ACC112 (cell line): Measurements from ENCODE around the gene PPP1CB.

Experiments
- H2AFZ ChIP-seq: fragments of 200-600 bp; sonication (generic); one replicate; pipeline ENCODE4 v1.6.0; 2017; ENCODE audit warnings: antibody characterized with exemption, low read length; ENCODE audit not compliant: unreplicated experiment
- H3K27ac ChIP-seq: fragments of 200-600 bp; sonication (generic); 2 replicates; pipeline ENCODE4 v1.5.1; 2014; ENCODE audit warnings: low read depth, mild to moderate bottlenecking, antibody characterized with exemption, low read length, moderate library complexity
- H3K27me3 ChIP-seq: fragments of 200-600 bp; sonication (generic); 2 replicates; pipeline ENCODE4 v1.6.1; 2014; ENCODE audit warnings: mild to moderate bottlenecking, antibody characterized with exemption, low read length, moderate library complexity, mixed read lengths; ENCODE audit not compliant: insufficient read depth
- H3K36me3 ChIP-seq: fragments of 200-600 bp; sonication (generic); 2 replicates; pipeline ENCODE4 v1.6.1; 2016; ENCODE audit warnings: mild to moderate bottlenecking, antibody characterized with exemption, low read length, moderate library complexity, mixed read lengths; ENCODE audit not compliant: insufficient read depth
- H3K4me1 ChIP-seq: fragments of 200-600 bp; sonication (generic); one replicate; pipeline ENCODE4 v1.6.1; 2016; ENCODE audit warnings: low read length, mixed read lengths; ENCODE audit not compliant: insufficient read depth, unreplicated experiment, control insufficient read depth
- H3K4me3 ChIP-seq: fragments of 200-600 bp; sonication (generic); 2 replicates; pipeline ENCODE4 v1.5.1; 2014; ENCODE audit warnings: mild to moderate bottlenecking, low read depth, low read length
- H3K79me2 ChIP-seq: fragments of 200-600 bp; sonication (generic); one replicate; pipeline ENCODE4 v1.6.0; 2016; ENCODE audit warnings: low read length; ENCODE audit not compliant: control insufficient read depth, unreplicated experiment, insufficient read depth

The PPP1CB gene

DNA sequence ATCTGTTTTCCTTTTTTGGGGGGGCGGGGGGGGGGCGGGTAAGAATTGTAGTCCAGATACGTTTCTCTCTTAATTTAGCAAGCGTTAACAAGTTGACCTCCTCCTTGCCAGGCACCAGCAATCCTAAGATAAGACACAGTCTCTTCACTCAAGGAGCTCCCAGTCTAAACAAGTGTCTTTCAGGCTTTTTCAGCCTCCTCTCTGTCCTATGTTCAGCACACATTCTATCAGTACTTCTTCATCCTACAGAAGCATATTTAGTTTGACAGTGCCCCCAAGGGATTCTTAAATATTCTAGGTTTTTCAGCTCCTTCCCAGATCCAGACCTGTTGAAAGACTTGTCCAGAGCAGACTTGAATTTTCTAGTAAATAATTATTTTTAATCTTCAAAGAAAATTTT is 2.7 kb downstream of the PPP1CB start:
- peaks cover 77% of the 10 kb centered on the region for H3K79me2 ChIP-seq
- no peaks in the 10 kb centered on the region for H3K27me3 ChIP-seq
- no peaks in the 10 kb centered on the region for H3K36me3 ChIP-seq
- H3K4me3 ChIP-seq: peak overlapping the region; percentile 99
- no peak overlapping the region for H2AFZ ChIP-seq
- peaks cover 57% of the 10 kb centered on the region for H3K4me1 ChIP-seq
- H3K27ac ChIP-seq: no peak overlapping the region

DNA sequence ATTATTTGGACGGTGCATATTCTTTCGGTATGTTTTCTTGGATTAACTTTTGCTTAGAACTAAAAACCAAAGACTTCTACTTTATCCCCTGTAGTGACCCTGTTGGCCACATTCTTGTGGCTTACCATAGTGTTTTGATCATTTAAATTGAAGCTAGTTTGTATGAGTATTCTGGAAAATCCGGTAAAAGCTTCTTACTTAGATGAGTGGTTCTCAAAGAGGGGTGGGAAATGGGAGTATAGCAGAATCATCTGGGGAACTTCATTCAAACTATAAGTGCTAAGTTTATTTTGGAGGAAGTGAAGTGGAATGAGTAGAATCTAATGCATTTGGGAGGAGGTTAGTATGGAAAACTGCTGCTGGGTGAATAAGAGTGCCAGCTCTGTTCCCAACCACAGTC is 3.8 kb downstream of the PPP1CB start:
- Histone ChIP-seq H3K4me3 (peak overlapping the region; percentile 55), H3K36me3 (0 out of 2 replicates have a peak, but pooled peaks cover 2% of the 10 kb centered on the region), H3K4me1 (peaks cover 51% of the 10 kb centered on the region), H3K27ac (no peak overlapping the region), H2AFZ (no peak overlapping the region), H3K27me3 (no peaks in the 10 kb centered on the region), H3K79me2 (peaks cover 82% of the 10 kb centered on the region)

DNA sequence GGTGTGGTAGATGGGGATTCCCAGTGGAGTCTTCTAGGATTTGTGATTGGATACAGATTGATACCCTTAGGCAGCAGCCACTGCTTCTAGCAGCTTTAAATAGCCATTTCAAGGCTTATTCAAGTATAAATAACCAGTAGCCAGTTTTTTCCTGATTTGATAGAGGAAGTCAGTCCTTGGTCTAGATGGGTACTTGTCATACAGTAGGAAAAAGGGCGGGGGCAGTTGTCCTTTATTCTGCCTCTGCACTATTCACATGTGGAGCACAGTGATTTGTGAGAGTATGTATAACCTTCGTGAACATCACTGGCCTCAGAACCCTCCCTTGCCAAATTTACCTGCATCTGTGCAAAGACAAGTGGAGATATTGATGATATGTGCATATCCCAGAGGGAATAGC is 6.8 kb downstream of the PPP1CB start:
- no peak overlapping the region for H3K27ac ChIP-seq
- no peaks in the 10 kb centered on the region for H3K27me3 ChIP-seq
- peaks cover 90% of the 10 kb centered on the region for H3K79me2 ChIP-seq
- H2AFZ ChIP-seq: no peak overlapping the region
- H3K36me3 ChIP-seq: 0 out of 2 replicates have a peak, but pooled peaks cover 3% of the 10 kb centered on the region
- H3K4me3 ChIP-seq: no peak overlapping the region
- H3K4me1 ChIP-seq: peaks cover 56% of the 10 kb centered on the region

DNA sequence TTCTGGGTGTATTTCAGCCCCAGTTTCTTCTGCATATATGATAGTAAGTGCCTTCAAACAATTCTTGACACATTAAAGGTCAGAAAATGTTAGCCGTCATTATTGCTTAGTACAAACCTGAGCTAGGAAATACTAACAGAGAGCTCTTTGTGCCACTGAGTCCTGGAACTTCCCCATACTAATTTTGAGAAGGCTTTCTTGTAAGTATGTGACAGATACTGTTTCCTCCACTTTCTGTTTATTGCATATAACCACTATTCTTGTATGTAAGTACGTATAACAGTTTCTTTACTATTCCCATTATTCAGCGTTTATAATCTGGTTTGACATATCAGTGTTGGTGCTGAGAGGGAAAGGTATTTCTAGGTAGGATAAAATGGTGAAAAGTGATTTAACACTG is 9.8 kb downstream of the PPP1CB start:
- Histone ChIP-seq H3K4me1 (peaks cover 46% of the 10 kb centered on the region), H3K79me2 (peaks cover 94% of the 10 kb centered on the region), H2AFZ (no peak overlapping the region), H3K27ac (no peak overlapping the region), H3K4me3 (no peak overlapping the region), H3K36me3 (0 out of 2 replicates have a peak, but pooled peaks cover 3% of the 10 kb centered on the region), H3K27me3 (no peaks in the 10 kb centered on the region)

DNA sequence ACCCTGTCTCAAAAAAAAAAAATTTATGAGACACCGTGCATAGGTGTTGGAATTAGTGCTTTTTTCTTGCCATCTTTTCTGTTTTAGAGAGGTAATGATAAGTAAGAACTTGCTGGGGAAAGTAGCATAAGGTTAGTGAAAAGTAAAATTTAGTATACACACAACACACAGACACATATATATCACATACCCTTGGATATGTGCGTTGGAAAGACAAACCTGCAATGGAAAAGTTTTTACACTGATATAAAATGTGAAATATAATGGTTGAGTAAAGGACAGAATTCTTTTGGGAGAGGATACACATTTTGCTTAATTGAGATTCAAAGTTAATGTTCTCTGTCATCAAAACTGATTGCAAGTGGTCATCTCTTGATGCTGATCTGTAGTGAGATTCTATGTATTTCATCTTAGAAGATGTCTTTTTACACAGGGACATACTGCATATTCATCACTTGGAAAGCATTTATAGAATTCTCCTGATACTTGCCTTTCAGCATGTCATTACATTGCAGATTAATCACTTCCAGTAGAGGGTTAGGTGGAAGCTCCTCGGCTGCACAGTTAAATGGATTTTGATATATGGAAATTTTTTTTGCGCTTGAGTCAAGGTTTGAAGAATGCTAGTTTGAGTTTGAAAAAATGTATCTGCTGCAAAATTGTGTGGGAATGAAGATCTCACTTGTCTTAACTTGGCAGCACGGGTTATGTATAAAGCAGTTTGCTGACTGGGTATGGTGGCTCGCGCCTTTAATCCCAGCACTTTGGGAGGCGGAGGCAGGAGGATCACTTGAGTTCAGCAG is 13.5 kb downstream of the PPP1CB start:
- Histone ChIP-seq H3K4me1 (peaks cover 28% of the 10 kb centered on the region), H3K27me3 (no peaks in the 10 kb centered on the region), H3K36me3 (peaks cover 8% of the 10 kb centered on the region; the same call in 1 of the 2 replicates), H3K4me3 (no peak overlapping the region), H3K79me2 (peaks cover 98% of the 10 kb centered on the region), H2AFZ (no peak overlapping the region), H3K27ac (no peak overlapping the region)

DNA sequence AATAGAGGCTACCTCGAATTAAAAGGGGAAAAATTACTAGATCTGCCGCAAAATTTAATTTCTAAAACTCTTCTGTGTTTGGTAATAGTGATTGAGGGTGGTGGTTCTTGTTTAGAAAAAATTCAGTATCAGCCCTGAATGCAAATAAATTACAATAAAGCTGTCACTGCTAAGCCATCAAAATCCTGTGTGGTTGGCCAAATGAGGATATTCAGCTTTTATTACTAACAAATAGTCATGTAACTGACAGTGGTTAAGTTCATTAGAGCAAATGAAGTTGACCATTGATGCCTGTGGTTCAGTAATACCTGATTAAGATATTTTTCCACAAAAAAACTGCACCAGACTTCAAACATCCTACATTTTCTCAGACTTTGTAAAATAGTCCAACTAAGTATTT is 14.4 kb downstream of the PPP1CB start:
- Histone ChIP-seq H3K79me2 (peaks cover 98% of the 10 kb centered on the region), H3K4me3 (no peak overlapping the region), H3K27ac (no peak overlapping the region), H3K4me1 (peaks cover 28% of the 10 kb centered on the region), H3K27me3 (no peaks in the 10 kb centered on the region), H3K36me3 (peaks cover 5% of the 10 kb centered on the region; the same call in 1 of the 2 replicates), H2AFZ (no peak overlapping the region)

DNA sequence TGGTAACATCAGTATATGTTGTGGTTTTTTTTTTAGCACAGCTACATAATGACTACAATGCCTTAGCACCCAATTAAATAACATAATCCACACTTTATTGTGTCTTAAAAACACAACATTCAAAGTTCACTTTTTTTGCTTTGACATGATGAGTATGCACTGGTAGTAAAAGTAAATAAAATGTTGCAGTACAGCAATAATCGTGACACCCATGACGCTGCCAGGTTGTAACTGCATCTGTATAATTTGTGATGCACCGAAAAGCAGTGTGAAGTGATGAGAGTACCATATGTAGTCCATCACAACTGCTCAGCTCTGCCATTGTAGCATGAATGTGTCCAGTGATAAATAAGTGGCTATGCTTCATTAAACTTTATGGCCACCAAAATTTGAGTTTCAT is 15.7 kb downstream of the PPP1CB start:
- Histone ChIP-seq H3K27ac (no peak overlapping the region), H3K79me2 (peaks cover 98% of the 10 kb centered on the region), H3K36me3 (peaks cover 5% of the 10 kb centered on the region; the same call in 1 of the 2 replicates), H3K27me3 (no peaks in the 10 kb centered on the region), H3K4me3 (no peak overlapping the region), H3K4me1 (peaks cover 25% of the 10 kb centered on the region), H2AFZ (no peak overlapping the region)

DNA sequence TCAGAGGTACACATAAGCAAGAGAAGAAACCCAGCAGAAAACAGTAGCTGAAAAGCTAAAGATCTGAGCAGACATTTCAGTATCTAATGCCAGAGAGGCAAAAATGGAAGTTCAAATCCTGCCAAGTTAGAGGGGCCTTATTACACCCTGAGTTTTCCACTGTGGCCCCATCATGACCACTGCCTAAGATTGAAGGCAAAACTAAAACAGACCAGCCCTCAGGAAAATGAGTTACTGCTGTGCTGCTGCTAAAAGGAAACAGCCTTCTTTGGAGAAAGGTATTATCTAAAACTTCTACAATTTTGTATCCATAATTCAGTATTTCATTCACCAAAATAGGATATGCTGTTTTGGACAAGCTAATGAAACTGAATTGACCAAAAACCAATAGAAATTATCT is 16.8 kb downstream of the PPP1CB start:
- H3K36me3 ChIP-seq: peaks cover 5% of the 10 kb centered on the region; the same call in 1 of the 2 replicates
- H3K27me3 ChIP-seq: no peaks in the 10 kb centered on the region
- H3K4me3 ChIP-seq: no peak overlapping the region
- no peak overlapping the region for H2AFZ ChIP-seq
- H3K4me1 ChIP-seq: peaks cover 18% of the 10 kb centered on the region
- H3K79me2 ChIP-seq: peaks cover 98% of the 10 kb centered on the region
- no peak overlapping the region for H3K27ac ChIP-seq

DNA sequence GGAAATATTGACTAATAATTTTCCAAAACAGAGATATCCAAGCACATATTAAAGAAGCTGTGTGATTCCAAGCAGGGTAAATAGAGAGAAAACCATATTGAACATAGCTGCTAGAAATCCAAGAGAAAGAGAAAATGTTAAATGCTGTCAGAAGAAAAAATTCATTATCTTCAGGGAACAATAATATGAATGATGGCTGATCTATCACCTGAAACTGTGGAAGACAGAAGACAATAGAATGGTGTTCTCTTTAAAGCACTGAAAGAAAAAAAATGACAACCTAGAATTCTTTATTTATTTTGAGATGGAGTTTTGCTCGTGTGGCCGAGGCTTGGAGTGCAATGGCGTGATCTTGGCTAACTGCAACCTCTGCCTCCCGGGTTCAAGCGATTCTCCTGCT is 17.3 kb downstream of the PPP1CB start:
- no peaks in the 10 kb centered on the region for H3K27me3 ChIP-seq
- H3K4me1 ChIP-seq: peaks cover 18% of the 10 kb centered on the region
- peaks cover 98% of the 10 kb centered on the region for H3K79me2 ChIP-seq
- H2AFZ ChIP-seq: no peak overlapping the region
- peaks cover 5% of the 10 kb centered on the region; the same call in 1 of the 2 replicates for H3K36me3 ChIP-seq
- no peak overlapping the region for H3K27ac ChIP-seq
- no peak overlapping the region for H3K4me3 ChIP-seq

DNA sequence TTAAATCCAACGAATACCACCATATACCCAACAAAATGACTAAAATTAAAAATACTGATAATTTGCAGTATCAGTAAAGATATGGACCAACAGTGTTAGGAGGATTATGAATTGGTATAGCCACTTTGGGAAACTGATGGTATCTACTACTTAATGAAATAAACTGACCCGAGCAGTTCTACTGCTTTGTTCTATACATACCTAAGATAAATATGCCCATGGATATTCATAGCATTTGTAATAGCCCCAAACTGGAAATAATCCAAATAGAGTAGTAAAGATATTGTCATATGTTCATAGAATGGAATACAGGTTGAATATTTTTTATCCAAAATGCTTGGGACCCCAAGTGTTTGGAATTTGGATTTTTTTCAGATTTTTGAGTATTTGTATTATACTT is 20.7 kb downstream of the PPP1CB start:
- peaks cover 8% of the 10 kb centered on the region; the same call in 1 of the 2 replicates for H3K36me3 ChIP-seq
- peaks cover 5% of the 10 kb centered on the region for H3K4me1 ChIP-seq
- no peak overlapping the region for H2AFZ ChIP-seq
- no peak overlapping the region for H3K4me3 ChIP-seq
- peaks cover 96% of the 10 kb centered on the region for H3K79me2 ChIP-seq
- no peaks in the 10 kb centered on the region for H3K27me3 ChIP-seq
- H3K27ac ChIP-seq: no peak overlapping the region

DNA sequence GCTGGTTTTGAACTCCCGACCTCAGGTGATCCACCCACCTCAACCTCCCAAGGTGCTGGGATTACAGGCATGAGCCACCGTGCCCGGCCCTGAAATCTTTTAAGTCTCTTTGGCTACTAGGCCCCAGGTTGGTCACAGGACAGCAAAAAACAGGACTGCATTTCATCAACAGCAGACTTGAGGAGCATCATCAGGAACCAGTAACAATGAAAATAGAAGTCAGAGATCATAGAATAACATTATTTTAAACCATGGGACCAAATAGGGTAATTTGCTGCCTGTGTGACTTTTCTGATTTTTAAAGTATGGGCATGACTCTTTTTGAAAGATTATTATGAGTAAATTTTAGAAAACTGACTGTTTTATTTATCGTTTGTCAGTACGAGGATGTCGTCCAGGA is 24.8 kb downstream of the PPP1CB start:
- H2AFZ ChIP-seq: no peak overlapping the region
- H3K27ac ChIP-seq: no peak overlapping the region
- peaks cover 72% of the 10 kb centered on the region for H3K79me2 ChIP-seq

More for the DNA sequence above, 24.8 kb downstream of the PPP1CB start:
- peaks cover 36% of the 10 kb centered on the region for H3K36me3 ChIP-seq
- H3K27me3 ChIP-seq: no peaks in the 10 kb centered on the region
- H3K4me1 ChIP-seq: no peaks in the 10 kb centered on the region
- no peak overlapping the region for H3K4me3 ChIP-seq
